Right lung (tissue), 5 donors: Measurements from ENCODE around the gene HELZ. TPM values are rescaled to one million over a fixed set of nuclear protein-coding genes. Genes with fewer than 3 reads are reported as not detected.
"Not testable (repeated sequence)": the region's sequence is repeated elsewhere in the genome, so short reads cannot be mapped to it uniquely, and the experiment has no call there.

Experiments
- DNase-seq, 2 donors: peaks; one replicate each; pipeline ENCODE4 v3.0.0-alpha.2; 2013
- polyA plus RNA-seq, 5 donors: library from polyadenylated mRNA; unstranded; fragments of 120-200 nt; gene quantifications; one replicate each; pipeline versions ENCODE4 v1.2.1 to v1.2.3, GENCODE V29; 2013; ENCODE audit warnings: inconsistent platforms in 1 of 5, low replicate concordance in 1 of 5; ENCODE audit not compliant: insufficient read length in 5 of 5, insufficient read depth in 1 of 5

HELZ gene
- polyA plus RNA-seq, 5 donors: 17.6 to 39.7 (median 35.7) TPM

- DNase-seq: no peak
Measured at GRCh38 chr17:67119102-67119501, 125.9 kb downstream of the HELZ start.

DNA sequence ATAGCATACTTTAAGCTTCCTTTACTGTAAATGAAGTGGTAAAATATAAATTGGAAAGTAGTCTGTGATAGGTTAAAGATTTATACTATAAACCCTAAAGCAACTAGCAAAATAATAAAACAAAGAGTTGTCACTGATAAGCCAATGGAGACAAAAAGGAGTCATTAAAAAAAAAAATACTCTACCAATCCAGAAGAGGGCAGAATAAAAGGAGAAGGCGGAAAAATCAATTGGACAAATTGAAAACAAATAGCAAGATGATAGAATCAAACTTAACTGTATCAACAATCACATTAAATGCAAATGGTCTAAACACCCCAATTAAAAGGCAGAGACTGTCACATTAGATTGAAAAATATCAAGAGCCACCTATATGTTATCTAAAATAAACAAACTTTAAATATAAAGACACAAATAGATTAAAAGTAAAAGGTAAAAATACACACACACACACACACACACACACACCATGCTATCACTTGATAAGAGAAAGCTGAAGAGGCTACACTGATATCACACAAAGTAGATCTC lies 128.9 kb downstream of the HELZ start:
- no peak for DNase-seq

DNA sequence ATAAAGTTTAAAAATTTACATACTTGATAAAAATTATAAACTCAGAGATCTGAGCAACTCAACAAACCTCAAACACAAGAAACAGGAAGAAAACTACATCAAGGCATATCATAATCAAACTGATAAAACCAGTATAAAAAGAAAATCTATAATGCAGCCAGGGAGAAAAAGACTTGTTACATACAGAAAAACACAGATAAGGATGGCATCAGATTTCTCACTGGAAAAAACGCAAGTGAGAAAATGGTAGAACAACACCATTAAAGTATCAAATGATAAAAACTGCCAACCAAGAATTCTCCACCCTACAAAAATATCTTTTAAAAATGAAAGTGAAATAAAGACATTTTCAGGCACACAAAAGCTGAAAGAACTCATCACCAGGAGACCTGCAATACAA lies 129.6 kb downstream of the HELZ start:
- DNase-seq: no peak

- no peak for DNase-seq
Measured at GRCh38 chr17:67113486-67113885, 131.5 kb downstream of the HELZ start.

- no peak for DNase-seq
Measured at GRCh38 chr17:67111808-67112207, 133.2 kb downstream of the HELZ start.

DNA sequence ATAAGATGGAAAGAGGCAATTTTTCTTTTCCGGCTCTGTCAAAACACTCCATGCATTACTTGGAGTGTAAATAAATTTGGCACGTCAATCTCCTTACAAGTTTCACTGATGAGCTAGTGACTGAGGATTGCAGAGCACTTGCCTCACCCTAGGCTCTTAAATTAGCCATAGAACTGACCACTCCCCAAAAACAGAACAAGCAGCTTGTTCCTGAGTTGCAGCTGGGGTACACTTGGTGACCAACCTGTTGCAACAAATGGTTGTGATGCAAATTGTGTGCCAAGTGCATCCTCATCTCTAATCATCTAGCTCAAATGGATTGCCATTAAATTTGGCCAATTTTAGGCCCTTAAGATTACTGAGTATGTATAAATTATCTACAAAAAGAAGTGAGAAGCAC lies 133.7 kb downstream of the HELZ start:
- DNase-seq: no peak

DNA sequence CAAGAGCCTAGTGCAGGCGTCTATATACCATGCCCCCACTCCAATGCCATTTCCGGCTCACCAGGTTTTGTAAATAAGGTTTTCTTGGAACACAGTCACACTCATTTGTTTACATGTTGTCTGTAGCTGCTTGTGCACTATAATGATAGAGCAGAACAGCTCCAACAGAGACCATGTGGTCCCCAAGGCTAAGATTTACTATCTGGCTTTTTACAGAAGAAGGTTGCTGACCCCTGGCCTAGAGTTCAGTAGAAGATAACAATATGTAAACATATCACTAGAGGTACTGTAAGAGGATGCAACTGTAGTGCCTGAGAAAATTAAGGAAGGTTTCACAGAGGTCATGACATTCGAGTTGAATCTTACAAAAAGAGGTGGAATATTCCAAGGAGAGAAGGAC lies 134.4 kb downstream of the HELZ start:
- no peak for DNase-seq

DNA sequence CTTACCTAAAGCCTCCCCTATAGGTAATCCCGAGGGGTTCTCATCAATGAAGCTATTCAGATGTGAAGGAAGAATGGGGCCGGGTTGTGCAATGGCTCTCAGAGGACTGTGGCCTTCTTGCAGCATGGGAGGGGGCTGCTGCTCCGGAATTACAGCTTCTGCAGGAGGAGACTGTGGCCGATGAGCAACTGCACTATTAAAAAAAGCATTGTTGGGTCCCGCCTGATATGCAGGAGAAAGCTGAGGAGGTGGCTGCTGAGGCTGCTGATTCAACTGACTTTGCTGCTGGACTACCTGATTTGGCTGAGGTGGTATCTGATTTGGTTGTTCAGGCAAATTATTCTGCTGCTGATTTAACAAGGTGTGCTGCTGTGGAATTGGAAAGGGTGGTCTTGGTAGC lies 135.9 kb downstream of the HELZ start:
- DNase-seq: no peak

- no peak for DNase-seq
Measured at GRCh38 chr17:67107811-67108775, 136.9 kb downstream of the HELZ start.

DNA sequence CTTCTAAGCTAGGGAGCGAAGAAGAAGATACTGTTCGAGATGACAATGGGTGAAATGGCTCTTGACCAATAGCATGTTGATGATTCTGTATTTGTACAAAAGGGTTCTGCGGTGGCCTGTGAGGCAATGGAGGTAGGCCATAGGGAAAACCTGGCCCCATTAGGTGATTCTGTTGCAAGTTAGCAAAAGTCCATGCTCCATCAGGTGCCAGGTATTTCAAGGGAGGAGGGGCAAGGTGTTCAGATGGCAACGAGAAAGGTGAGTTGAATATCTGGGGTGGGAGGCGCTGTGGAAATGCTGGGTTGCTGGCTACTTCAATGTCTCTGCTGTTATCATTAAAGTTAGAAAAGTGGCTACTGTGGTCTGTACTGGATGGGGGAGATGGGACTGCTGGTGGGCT lies 137.8 kb downstream of the HELZ start:
- DNase-seq: no peak

GRCh38 chr17:67105213-67105612 lies 139.8 kb downstream of the HELZ start:
- DNase-seq: no peak

DNA sequence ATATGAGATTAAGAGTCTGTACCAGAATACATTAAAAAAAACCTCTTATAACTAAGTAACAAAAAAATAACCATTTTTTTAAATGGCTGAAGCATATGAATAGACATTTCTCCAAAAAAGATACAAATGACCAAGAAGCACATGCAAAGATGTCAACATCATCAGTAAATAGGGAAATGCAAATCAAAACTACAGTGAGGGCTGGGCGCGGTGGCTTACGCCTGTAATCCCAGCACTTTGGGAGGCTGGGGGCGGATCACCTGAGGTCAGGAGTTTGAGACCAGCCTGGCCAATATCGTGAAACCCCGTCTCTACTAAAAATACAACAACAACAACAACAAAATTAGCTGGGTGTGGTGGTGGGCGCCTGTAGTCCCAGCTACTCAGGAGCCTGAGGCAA lies 140.4 kb downstream of the HELZ start:
- not testable (repeated sequence) for DNase-seq

DNA sequence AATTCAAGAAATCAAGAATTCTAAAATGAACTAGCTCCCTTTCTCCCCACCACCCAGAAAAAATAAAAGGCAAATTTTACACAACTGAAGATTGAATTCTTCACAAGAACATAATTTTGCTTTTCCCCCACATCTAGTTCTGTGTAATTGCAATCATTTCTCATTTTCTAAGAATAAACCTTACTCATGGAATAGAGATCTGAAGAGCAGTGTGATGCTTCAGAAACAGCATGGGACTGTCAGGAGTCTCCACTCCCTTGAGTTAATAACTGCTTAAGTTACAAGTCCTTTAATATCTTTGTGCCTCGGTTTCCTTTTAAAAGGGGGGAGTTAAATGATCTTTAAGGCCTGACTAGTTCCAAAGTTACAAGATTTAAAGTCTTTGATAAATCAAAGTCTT lies 147.0 kb downstream of the HELZ start:
- DNase-seq: no peak

DNA sequence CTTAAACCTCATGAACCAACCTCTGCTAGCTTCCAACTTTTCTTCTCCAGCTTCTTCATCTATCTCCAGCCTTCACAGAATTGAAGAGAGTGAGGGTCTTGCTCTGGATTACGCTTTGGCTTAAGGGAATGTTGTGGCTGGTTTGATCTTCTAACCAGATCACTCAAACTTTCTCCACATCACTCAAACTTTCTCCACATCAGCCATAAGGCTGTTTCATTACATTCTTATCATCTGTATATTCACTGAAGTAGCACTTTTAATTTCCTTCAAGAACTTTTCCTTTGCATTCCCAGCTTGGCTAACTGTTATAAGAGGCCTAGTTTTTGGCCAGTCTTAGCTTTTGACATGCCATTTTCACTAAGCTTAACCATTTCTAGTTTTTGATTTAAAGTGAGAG lies 148.4 kb downstream of the HELZ start:
- DNase-seq: no peak

DNA sequence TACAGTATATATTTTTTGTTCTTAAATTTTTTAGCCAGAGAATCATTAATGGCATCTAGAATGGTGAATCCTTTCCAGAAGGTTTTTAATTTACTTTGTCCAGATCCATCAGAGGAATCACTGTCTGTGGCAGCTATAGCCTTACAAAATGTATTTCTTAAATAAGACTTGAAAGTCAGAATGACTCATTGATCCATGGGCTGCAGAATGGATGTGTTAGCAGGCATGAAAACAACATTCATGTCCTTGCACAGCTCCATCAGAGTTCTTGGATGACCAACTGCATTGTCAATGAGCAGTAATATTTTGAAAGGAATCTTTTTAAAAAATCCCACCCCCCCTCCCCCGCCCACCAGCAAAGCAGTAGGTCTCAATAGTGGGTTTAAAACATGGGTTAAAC lies 149.2 kb downstream of the HELZ start:
- no peak for DNase-seq

DNA sequence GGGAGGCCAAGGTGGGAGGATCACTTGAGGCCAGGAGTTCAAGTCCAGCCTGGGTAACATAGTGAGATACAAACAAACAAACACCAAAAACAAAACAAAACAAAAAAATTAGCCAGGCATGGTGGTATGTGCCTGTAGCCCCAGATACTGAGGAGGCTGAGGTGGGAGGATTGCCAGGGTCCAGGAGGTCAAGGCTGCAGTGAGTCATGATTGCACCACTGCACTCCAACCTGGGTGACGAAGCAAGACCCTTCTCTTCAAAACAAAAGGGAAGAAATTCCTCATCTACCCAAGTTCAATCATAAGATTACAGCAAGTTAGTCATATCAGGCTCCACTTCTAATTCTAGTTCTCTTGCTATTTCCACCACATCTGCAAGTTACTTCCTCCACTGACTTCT lies 149.7 kb downstream of the HELZ start:
- DNase-seq: not testable (repeated sequence)

DNA sequence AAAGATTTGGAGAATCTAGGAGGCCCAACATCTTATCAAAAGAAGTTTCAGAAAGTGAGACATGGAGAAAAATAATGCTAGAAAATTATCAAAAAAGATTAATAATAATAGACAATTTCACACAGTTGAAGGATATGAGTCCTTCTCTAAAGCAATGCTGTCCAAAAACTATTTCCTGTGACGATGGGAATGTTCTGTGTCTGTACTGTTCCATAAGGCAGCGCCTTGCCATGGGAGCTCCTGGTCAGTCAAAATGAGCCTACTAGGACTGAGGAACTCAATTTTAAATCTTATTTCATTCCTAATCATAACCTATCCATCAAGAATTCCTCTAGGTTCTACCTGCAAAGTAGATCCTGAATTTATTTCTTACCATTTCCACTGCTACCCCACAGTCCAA lies 151.6 kb downstream of the HELZ start:
- DNase-seq: no peak

GRCh38 chr17:67092710-67093109 lies 152.3 kb downstream of the HELZ start:
- not testable (repeated sequence) for DNase-seq

- no peak for DNase-seq
Measured at GRCh38 chr17:67092291-67092690, 152.7 kb downstream of the HELZ start.

DNA sequence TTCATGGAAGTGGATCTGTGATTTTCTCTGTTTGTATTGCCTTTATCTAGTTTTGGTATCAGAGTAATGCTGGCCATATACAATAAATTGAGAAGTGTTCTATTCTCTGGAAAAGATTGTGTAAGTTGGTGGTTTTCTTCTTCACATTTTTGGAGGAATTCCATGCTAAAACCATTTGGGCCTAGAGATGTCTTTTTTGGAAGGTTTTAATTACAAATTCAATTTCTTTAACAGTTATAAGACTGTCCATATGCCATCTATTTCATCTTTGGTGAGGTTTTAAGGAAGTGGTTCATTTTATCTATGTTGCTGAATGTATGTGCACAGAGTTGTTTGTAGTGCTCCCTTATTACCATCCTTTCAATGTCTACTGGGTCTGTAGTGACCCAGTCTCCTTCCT lies 154.7 kb downstream of the HELZ start:
- DNase-seq: no peak

GRCh38 chr17:67088639-67089038 lies 156.4 kb downstream of the HELZ start:
- no peak for DNase-seq

GRCh38 chr17:67085406-67085805 lies 159.6 kb downstream of the HELZ start:
- DNase-seq: no peak

- no peak for DNase-seq
Measured at GRCh38 chr17:67082107-67082506, 162.9 kb downstream of the HELZ start.

DNA sequence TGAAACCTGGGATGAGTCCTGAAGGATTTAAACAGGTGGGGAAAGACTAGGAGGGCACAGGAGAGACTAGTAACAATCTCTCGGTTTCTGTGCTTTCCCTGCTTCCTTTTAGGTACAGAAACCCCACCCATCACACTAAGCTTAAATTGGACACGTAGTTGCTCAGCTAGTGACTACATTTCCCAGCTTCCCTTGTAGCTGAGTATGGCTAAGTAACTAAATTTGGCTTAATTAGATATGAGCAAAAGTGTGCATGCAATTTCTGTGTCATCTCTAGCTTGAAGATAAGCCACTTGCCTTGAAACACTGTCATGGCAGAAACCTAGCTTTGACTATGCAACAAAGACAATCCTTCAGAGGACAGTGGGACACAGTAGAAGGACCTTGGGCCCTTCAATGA lies 164.2 kb downstream of the HELZ start:
- DNase-seq: no peak
